Right renal pelvis (tissue), 4 donors: ENCODE results near the gene MS4A6E. TPM values are rescaled to one million over a fixed set of nuclear protein-coding genes. Genes with fewer than 3 reads are reported as not detected.
"Not testable (repeated sequence)": the region's sequence is repeated elsewhere in the genome, so short reads cannot be mapped to it uniquely, and the experiment has no call there.

Source experiments
- DNase-seq, 4 donors: peaks; one replicate each; pipeline ENCODE4 v3.0.0-alpha.2; 2013; ENCODE audit warnings: low read depth in 4 of 4, low spot score in 3 of 4, missing footprints in 1 of 4
- polyA plus RNA-seq, 4 donors: library from polyadenylated mRNA; unstranded; fragments of 120-200 nt; gene quantifications; one replicate each; pipeline ENCODE4 v1.2.1, GENCODE V29; 2013; ENCODE audit not compliant: insufficient read length in 4 of 4

Gene MS4A6E, protein sequence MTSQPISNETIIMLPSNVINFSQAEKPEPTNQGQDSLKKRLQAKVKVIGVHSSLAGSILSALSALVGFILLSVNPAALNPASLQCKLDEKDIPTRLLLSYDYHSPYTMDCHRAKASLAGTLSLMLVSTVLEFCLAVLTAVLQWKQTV
- polyA plus RNA-seq, result not detected

DNA sequence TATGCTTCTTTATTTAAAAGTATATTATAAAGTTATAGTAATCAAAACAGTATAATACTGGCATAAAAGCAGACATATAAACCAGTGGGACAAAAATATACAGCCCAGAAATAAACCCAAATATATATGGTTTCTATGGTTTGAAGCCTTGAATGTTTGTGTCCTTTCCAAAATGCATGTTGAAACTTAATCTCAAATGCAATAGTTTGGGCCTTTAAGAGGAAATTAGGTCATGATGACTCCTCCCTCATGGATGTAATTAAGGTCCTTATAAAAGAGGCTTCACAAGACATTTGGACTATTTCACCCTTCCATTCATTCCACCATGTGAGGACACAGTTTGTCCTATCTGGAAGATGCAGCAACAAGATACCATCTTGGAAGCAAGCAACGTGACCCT, at the start of gene MS4A6E:
Gene MS4A6E, plus strand, starts transcription at position 301 of the 400 bp plus-strand sequence. CDS start 7,641 bp downstream, outside the sequence.
- no peak for DNase-seq

DNA sequence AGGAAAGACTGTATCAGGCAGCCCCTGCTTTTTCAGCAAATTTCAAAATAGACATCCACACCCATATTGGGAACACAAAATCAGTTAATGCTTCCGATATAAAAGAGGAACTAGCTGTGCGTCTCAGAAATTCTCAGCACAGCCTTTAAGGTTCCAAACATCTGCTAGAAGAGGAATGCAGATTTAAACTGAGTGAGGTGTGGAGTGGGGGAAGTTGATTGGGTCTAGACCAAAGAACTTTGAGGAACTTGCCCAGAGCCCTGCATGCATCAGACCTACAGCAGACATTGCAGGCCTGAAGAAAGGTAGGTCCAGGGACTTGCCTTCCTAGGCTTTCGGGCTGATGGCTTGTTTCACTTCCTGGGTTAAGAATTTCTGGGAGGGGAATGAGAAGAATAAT, 46.6 kb upstream of the MS4A6E start, which contains the start of gene MS4A4A:
Gene MS4A4A, plus strand, starts transcription at position 255 of the 400 bp plus-strand sequence. Its CDS starts 10 bp downstream, at position 265.
- DNase-seq, result no peak

DNA sequence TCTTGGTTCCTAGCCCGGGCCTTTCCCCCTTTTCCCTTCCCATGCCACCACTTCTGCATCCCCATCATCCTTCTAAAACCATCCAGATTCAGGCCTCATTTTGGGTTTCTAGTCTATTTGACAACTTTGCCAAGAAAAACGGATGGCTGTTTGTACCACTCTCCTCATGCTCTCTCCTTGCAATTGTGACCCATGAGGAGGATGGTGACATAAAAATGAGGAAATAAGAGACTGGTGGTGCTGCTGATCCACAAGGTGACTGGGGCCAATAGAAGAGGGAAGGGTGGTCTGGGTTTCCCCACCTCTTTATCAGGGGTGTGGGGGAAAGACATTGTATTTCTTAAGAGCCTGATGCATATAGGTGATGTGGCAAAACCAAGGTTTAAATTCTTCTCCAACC, 45.6 kb upstream of the MS4A6E start:
- DNase-seq, result no peak

DNA sequence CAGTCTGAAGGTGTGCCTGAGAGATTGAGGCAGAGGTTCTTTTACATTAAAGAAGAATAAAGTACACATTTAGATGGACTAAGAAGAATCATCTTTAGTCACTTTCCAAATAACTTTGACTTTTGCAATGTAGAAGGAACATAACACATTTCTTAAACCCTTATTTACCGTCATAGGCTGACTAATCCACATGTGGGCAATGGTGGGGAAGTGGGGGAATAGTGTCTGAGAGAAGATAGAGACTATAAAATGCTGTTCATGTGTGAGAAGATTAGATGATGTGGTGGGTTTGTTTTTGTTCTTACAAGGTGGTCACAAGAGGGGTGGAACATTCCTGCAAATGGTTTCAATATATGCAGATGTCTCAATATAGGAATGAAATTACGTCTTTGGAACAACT, 44.8 kb upstream of the MS4A6E start:
- no peak for DNase-seq

DNA sequence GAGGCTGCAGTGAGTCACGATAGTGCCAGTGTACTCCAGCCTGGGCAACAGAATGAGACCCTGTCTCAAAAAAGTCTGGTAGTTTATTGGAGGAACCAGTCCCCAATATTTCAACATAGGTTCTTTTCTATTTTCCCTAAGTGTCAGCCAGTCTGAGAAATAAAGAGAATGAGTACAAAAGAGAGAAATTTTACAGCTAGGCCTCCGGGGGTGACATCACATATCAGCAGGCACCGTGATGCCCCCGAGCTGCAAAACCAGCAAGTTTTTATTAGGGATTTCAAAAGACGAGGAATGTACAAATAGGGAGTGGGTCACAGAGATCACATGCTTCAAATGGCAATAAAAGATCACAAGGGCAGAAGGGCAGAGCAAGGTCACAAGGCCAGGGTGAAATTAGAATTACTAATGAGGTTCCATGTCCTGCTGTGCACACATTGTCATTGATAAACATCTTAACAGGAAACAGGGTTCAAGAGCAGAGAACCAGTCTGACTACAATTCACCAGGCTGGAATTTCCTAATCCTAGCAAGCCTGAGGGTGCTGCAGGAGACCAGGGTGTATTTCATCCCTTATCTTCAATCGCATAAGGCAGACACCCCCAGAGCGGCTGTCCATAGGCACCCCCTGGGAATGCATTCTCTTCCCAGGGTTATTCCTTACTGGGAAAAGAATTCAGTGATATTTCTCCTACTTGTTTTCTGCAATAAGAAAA, 41.5 kb upstream of the MS4A6E start:
- DNase-seq, result not testable (repeated sequence)

DNA sequence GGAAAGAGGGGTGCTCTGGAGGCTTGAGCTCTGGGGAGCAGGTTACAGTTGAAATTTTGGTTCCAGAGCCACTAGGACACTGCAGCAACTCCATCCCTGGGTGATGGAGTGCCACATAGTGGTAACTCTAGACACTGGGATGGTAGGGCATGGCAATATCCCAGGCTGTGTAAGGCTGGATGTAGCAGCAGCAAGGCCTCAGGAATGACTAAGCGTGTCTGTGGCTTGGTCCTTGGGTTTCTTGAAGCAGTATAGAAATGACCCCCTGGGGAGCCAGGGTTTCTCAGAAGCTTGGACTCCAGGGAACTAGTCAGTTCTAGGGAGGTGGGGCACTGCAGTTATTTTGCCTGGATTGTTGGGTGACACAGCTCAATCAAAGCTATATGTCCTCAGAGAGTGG, 38.5 kb upstream of the MS4A6E start:
- no peak for DNase-seq

DNA sequence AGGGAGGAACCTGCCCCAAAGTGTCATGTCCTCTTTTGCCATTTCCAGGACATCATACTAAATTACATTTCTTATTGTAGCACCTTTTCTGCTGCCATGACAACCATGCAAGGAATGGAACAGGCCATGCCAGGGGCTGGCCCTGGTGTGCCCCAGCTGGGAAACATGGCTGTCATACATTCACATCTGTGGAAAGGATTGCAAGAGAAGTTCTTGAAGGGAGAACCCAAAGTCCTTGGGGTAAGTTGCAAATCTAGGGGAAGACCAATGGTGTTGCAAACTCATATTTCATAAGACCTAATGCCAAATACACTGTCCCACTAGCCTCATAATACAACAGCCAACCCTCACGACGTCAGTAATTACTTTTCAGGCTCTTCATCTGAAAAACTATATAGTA, 34.9 kb upstream of the MS4A6E start:
- no peak for DNase-seq

DNA sequence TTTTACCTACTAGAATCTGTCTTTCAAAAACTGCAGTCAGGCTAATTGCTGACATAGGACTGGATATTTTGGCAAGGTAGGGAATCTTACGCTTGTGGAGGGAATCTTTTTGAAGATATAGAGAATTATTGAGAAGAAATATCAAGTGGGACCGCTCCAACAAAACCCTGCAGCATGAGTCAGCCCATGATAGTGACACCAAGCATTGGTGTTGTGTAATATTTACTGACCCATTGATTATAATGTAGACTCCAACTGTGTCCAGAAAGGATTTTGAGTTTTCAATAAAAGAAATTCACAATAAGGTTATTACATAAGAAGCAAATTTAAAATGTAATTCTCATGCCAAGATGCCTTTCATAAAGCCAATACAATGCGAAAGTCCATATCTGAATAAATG, 25.9 kb upstream of the MS4A6E start:
- DNase-seq, result no peak

DNA sequence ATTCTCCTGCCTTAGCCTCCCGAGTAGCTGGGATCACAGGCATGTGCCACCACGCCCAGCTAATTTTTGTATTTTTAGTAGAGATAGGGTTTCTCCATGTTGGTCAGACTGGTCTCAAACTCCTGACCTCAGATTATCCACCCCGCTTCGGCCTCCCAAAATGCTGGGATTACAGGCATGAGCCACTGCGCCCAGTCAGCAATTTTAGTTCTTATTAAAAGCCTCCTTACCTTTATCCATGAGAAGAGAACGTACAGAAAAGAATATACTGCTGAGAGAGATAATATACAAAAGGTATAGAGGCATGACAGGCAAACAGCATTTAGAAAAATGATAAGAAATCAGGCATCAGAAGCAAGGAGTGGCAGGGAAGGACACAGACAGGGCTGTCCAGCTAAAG, 25.2 kb upstream of the MS4A6E start:
- DNase-seq, result not testable (repeated sequence)

DNA sequence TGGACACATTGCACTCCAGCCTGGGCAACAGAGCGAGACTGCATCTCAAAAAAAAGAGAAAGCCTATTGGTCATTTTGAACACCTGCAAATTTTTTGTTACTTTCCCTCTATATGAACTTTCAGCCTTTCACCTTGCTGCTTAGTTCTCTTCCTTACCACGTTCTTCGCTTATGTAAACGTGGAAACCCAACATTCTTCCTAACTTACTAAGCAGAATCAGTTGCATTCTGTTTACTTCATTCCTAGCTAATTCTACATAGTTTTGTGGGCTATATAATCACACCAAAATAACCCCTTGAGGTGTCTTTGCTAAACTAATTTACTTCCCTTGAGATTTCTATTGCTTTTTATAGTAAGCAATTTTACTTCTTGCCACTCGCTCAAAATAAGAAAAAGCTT, 23.4 kb upstream of the MS4A6E start:
- DNase-seq, result no peak

DNA sequence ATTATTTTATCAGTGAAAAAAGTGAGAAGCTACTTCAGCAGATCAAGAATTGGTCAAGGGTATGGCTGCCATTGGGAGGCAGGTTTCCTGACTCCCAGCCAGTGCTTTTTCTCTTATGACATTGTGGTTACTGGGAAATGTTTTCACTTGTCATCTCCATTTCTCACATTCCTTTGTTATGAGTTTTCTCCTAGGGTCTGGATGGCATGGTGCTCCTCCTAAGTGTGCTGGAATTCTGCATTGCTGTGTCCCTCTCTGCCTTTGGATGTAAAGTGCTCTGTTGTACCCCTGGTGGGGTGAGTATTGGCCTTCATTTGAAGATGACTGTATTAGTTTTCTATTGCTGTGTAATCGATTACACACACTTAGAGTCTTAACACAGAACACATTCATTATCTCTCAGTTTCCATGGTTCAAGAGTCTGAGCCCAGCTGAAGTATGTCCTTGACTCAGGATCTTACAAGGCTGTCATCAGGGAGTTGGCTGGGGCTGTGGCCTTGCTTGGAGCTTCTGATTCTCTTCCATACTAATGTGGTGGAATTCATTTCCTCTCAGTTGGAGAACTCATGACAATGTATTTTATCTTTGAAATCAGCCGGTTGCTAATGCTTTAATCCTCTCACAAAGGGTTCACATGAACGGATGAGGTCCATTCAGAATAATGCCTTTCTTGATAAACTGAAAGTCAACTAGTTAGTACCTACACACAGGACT, 21.0 kb upstream of the MS4A6E start:
- DNase-seq, result no peak

DNA sequence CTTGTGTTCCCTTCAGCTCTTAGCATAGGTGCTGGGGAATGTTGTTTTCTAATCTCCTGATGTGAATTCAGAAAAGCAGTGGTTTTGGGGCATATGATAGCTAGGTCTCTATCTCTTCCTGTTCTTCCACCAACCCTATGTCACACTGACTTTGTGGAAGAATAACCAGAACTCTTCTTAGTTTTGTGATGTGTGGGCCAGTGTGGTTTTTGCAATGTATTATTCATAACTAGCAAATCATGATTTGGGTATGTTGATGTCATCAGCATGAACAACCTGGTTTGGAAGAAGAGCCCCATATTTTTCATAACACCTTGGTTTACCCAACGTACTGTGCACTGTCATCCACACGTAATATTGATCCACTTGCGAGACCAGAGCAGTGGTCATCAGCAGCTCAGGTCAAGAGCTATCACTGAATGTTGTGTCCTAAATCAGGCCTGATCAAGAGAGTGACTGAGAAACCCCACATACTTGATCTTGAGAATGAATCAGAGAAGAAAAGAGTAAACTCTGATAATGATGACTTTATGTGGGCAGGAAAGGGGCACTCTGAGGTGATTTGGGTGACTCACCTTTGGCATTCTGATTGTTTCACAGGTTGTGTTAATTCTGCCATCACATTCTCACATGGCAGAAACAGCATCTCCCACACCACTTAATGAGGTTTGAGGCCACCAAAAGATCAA, 19.4 kb upstream of the MS4A6E start:
- no peak for DNase-seq

DNA sequence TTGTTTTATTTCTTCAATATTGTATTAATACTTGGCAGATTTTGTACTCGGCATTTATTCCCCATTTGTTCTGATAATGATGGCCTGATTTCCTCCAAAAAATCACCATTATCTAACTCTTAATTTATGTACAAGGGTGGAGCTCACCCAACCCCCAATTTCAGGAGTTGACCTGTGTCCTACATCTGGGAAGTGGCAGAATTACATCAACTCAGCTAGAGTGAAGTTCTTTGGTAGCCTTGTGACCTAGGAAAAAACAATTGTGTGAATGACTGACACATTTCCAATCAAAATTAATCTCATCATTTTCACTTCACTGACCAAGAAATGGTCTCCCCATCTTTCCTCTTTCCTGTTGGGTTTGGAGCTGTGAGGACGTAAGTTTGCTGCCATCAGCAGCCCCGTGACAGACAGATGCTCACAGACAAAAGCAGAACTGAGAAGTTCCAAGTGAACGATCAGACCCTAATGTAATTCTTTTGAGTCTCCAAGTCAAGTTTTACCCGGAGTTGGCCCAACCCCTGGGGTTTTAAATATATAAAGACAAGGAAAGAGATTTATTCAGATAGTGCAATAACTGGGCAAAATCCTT, 16.6 kb upstream of the MS4A6E start:
- DNase-seq, result no peak

DNA sequence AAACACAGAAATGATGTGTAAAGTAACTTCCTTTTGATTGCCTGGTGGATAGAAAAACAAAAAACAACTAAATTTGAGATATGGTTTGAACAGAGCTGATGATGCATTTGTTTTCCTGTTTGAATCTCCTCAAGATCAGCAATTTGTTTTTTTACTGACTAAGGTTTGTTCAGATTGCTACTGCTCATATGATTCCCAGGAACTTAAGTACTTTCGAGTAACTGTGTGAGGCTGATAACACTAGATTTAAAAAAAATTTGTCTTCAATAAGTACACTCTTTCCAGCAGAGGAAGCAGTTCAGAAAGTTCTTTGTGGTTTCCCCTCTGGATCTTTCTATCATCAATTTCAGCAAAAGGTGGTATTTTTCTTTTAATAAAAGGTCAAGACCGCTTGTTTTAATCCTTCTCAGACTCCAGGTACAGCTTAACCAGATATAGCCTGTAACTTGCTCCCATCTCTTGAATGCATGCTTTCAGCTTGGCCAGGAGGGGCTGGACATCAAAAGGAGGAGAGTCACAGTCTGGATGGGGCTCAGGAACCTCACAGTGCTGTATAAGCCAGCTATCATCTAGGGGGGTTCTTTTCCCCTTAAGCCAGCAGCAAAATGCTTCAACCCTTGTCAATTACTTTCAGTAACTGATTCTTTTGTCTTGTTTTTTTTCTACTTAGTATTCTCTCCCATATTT, 12.3 kb upstream of the MS4A6E start:
- no peak for DNase-seq

DNA sequence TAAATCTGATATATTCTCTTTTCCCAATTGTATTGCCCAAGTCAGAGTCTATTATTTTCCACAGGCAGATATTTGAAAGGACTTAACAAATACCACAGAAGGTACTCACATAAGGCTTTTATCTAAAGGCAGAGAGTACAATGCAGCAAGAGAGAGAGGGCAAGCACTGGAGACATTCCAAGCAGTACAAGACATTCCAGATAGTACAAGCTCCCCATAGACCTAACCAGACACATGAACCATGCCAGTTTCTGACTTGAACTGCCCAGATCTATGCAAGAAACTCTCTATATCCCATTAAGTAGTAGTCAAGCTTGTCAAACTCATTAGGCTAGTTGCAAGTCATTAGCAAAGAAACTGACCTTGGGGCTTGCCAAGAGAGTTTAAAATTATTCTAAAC, 11.2 kb upstream of the MS4A6E start:
- DNase-seq, result no peak

DNA sequence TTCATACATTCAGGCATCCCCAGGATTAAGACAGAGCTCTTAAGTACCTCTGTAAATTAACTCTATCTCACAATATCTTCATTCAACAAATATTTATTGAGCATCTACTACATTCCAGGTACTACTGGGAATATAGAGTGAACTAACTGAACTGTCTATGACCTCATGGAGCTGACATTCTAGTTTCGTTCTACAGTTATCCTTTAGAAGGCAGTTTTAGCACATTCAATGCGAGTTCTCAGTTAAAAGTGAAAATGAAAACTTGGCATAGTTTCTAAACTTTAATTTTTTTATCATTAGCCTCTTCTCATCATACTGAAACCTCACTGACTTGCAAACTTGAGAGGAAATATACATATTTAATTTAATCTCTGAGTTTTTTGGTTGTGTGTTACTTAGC, 10.7 kb upstream of the MS4A6E start:
- no peak for DNase-seq

DNA sequence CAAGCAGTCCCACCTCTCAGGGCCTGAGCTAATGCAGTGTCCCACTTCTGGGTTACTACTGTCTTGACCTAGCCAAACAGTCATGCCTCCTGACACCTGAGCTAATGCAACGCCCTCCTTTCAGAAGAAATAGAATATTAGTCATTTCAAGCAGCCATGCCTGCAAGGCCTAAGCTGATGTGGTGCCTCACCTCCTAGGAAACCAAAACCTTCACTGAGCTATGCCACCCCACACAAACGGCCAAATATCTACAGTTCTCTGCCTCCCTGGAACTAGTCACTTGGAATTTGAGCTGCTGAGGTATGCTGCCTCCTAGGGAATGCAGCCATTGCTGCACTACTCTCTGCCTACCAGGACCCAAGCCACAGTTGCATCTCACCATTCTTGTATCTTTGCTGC, 8.3 kb upstream of the MS4A6E start:
- no peak for DNase-seq

DNA sequence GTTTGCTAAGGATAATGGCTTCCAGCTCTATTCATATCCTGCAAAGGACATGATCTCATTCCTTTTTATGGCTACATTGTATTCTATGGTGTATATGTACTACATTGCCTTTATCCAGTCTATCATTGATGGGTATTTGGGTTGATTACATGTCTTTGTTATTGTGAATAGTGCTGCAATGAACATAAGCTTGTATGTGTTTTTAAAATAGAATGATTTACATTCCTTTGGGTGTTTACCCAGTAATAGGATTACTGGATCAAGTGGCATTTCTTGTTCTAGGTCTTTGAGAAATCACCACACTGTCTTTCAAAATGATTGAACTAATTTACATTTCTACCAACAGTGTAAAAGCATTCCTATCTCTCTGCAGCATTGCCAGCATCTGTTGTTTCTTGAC, 6.0 kb upstream of the MS4A6E start:
- DNase-seq, result no peak

DNA sequence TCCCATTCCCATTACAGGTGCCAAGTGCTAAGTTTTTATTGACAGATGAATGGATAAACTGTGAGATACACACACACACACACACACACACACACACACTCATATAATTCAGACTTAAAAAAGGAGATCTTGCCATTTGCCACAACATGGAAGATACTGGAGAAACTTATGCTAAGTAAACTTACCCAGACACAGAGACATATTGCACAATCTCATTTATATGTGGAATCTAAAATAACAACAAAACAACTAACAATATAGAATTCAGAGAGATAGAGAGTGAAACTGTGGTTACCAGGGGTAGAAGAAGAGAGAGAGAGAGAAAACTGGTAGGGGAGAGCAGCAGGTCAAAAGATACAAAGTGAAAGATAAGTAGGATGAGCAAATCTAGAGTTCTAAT, 1.4 kb downstream of the MS4A6E start:
- no peak for DNase-seq

DNA sequence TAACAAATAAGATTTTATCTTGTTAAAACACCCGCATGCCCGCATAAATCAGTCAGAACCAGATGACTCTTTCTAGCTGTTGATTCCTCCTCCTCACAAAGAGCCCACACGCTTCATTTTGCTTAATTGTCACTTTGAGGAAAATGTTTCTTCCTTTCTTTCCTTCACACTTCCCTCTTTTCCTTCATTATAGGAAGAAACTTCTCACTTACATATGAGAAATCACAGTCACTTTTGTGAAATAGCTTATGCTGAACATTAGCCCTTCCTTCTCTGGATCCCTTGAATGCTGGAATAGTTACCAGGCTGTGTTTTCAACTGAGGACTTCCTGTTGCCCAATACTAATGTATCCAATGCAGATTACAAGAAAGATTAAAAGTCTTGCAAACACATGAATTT, 5.8 kb downstream of the MS4A6E start:
- no peak for DNase-seq
